GOT3 (cell line): ENCODE data around the gene IL4R.

Experiments
- DNase-seq: peaks from one replicate; lab custom pipeline; 2025; ENCODE audit warnings: mixed read lengths; lab: John Stamatoyannopoulos, UW

The IL4R gene

DNA sequence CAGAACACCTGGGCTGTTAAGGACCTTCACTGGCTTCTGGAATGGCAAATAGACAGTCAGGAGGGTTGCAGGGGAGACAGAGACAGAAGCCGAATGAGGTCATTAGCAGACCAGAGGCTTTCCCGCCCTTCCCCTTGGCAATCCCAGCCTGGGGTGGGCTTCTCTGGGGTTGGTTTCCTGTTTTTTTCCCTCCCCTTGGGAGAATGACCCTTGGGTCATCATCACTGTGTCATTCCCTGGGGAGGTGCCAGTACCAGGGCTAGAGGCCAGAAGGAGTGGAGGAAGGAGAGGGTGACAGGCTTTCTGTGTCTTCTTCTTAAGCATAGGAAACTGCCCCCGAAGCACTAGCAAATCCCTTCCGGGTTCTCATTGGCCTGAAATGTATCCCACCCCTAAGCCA, 45.3 kb downstream of the IL4R start:
- no peak for DNase-seq

DNA sequence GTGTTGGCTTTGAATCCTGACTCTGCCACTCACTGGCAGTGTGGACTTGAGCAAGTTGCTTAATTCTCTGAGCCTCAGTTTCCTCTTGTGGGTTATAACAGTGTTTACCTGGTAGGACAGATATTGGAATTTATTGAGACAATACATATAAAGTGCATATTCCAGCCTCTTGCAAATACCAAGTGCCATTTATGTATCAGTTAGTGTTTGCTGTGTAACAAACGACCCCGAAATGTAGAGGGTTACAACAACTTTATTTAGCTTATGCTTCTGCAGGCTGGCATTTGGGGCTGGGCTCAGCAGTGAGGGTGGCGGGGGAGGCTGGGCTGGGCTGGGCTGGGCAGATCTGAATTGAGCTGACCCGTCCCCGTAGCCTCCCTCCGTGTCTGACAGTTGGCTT, 45.8 kb downstream of the IL4R start:
- no peak for DNase-seq

DNA sequence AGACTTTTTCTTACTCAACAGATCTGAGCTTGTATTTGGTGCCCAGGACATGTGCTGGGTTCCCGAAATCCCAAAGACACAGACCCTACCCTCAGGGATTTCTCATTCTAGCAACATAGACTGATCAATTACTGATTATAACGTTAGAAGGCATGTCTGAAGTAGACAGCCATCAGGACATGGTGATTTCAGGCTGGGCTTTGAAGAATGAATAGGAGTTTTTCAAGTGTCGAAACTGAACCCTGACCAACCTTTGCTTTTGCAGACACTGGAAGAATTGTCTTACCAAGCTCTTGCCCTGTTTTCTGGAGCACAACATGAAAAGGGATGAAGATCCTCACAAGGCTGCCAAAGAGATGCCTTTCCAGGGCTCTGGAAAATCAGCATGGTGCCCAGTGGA, 48.2 kb downstream of the IL4R start:
- DNase-seq: no peak

DNA sequence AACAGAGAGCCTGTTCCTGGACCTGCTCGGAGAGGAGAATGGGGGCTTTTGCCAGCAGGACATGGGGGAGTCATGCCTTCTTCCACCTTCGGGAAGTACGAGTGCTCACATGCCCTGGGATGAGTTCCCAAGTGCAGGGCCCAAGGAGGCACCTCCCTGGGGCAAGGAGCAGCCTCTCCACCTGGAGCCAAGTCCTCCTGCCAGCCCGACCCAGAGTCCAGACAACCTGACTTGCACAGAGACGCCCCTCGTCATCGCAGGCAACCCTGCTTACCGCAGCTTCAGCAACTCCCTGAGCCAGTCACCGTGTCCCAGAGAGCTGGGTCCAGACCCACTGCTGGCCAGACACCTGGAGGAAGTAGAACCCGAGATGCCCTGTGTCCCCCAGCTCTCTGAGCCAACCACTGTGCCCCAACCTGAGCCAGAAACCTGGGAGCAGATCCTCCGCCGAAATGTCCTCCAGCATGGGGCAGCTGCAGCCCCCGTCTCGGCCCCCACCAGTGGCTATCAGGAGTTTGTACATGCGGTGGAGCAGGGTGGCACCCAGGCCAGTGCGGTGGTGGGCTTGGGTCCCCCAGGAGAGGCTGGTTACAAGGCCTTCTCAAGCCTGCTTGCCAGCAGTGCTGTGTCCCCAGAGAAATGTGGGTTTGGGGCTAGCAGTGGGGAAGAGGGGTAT, 48.9 kb downstream of the IL4R start:
- DNase-seq: no peak

DNA sequence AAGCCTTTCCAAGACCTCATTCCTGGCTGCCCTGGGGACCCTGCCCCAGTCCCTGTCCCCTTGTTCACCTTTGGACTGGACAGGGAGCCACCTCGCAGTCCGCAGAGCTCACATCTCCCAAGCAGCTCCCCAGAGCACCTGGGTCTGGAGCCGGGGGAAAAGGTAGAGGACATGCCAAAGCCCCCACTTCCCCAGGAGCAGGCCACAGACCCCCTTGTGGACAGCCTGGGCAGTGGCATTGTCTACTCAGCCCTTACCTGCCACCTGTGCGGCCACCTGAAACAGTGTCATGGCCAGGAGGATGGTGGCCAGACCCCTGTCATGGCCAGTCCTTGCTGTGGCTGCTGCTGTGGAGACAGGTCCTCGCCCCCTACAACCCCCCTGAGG, 49.5 kb downstream of the IL4R start:
- no peak for DNase-seq

DNA sequence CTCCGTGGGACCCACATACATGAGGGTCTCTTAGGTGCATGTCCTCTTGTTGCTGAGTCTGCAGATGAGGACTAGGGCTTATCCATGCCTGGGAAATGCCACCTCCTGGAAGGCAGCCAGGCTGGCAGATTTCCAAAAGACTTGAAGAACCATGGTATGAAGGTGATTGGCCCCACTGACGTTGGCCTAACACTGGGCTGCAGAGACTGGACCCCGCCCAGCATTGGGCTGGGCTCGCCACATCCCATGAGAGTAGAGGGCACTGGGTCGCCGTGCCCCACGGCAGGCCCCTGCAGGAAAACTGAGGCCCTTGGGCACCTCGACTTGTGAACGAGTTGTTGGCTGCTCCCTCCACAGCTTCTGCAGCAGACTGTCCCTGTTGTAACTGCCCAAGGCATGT, 50.0 kb downstream of the IL4R start:
- DNase-seq: no peak

DNA sequence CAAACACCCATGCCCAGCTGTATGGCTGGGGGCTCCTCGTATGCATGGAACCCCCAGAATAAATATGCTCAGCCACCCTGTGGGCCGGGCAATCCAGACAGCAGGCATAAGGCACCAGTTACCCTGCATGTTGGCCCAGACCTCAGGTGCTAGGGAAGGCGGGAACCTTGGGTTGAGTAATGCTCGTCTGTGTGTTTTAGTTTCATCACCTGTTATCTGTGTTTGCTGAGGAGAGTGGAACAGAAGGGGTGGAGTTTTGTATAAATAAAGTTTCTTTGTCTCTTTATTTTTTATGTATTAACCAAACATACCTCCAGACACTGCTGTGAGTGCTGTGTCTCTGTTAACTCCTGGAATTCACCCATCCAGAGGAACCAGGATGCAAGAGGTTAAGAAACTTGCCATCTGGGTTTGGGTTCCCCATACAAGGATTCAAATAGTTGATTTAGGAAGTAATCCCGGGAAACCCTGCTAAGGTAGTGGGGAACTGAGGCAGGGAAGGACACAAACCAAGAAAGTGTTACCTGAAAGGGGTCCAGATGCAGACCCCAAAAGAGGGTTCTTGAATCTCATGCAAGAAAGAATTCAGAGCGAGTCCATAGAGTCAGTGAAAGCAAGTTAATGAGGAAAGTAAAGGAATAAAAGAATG, 50.8 kb downstream of the IL4R start:
- no peak for DNase-seq

DNA sequence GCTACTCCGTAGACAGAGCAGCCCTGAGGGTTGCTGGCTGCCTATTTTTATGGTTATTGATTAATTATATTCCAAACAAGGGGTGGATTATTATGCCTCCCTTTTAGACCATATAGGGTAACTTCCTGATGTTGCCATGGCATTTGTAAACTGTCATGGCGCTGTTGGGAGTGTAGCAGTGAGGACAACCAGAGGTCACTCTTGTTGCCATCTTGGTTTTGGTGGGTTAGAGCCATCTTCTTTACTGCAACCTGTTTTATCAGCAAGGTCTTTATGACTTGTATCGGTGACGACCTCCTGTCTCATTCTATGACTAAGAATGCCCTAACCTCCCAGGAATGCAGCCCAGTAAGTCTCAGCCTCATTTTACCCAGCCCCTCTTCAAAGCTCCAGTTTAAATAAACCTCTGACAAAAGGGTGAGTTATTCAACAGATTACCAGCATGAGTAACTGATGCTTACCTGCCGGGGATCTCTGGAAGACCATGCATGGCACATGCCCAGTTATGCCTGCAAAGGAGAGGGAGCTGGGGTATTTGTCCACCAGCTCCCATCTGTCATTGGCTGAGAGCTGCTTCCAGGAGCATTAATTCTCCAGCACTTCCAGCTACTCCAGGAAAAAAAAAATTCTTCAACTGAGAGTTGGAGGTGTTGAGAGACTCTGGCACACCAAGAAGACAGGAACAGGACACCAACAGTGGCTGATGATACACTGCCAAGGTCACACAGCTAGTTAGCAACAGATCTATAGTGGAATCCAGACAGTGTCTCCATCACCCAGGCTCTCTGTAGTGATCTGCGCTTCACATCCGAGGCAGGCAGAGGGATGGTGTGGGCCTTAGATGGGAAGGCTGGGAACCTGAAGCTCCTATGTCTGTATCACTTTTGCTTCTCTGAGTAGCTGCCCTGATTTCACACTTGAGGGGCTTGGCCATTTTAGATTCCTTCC, 51.6 kb downstream of the IL4R start:
- DNase-seq: no peak

DNA sequence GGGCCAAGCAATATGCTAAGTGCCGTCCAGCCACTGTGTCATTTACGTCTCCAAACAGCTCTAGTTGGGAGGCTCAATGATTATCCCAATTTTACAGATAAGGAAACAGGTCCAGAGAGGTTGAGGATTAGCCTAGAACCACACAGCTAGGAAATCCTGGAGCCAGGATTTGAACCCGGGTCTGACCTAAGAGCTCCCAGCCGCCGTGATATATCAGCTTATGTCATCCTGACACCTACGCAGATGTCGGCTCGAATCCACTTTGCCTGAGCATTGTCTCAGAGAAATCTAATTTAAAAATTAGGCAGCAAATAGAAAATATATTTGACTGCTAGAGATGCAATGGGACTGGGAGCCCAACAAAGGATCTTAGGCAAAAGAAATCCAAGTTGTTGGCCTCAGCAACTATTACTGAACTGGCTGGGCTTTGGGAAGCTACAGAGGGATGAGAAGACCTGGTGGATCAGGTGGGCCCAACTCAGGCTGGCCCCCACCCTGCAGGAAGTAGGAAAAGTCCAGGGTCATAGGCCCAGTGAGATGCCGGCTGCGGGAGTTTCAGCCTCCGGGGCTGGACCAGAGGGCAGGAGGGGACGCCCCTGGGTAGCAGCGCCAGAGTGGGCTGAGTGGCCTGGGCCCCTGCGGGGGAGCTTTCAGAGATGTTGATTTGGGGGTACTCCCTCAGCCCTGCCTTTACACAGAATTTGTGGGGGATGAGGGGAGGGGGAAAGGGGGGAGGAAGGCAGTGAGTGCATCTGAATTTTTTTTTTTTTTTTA, 53.1 kb downstream of the IL4R start:
- DNase-seq: no peak

DNA sequence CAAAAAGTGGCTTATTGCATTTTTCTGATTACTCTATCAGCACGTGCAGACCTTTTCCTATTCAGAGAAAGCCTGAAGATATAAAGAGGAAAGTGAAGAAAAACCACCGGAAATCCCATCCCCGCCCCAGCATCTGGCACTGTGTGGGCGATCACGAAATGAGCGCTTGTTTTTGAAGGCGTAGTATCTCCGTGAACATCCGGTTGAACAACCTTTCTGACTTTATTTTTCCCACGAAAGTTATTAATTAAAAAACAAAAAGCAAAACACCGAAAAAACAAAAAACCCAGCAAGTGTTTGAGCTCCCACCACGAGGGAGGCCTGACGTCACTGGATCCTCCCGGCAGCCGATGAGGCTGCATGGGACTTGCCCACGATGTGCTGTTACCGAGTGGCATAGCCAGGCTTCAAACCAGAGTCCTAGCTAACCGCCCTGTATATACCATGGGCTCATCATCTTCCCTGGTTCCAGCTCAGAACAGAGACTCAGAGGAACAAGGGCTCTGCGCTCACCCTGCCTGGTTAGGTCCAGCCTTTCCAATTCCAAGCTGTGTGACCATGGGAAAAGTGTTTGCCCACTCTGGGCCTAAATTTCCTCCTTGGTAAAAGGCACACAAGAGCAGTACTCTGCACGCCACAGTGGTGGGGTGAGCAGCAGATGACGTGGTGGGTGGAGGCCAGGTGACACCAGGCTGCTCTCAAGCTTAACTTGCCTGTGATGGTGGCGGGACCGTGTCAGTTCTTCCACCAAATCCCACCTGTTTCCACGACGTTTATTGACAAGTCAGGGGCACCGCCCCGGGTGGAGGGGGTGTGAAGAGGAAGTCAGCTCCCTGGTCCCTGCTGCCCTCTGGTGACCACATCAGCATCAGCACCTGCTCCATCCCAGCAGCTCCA, 53.9 kb downstream of the IL4R start:
- peak; percentile 22 for DNase-seq

DNA sequence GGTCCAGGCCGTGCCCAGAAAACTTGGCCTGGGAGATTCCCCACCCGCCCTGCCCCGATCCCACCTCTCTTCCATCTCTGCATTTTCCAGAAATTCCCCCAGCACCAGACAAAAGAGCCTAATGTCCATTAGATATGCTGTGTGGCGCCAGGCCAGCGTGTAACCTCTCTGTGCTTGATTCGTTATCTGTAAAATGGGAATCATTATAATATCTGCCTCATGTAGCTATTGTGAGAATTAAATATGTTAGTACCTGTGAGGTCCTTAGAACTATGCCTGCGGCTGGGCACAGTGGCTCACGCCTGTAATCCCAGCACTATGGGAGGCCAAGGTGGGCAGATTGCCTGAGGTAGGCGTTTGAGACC, 54.6 kb downstream of the IL4R start:
- DNase-seq: no peak

DNA sequence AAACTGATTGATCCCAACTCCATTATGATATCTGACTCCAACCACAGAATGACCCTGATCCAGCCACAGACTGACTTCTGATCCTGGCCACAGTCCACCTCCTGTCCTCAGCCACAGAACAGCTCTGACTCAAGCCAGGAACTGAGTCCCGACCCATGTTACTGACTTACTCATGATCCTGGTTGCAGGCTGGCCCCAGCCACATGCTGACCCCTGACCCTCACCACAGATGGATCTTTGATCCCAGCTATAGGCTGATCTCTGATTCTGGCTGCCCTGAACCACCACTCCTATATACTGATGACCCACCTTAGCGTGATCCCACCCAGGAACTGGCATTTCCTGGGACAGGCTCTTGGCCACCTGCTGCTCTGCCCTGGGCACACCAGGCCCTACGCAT, 56.0 kb downstream of the IL4R start:
- no peak for DNase-seq

DNA sequence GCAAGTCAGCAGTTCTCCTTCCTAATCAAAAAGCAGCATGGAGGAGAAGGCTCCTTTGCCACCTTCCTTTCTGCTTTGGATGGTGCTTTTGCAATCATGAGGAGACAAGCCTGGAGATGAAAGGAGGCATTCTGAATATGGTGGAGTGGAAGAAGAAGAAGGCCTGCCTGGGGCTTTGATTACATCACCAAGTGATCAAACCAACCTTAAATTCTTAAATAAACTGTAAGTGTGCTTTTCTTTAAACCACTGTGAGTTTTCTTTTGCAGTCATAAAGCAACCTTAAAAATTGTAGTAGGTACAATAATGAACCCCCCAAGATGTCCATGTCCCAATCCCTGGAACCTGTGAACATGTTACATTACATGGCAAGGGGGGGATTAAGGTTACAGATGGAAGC, 56.5 kb downstream of the IL4R start:
- DNase-seq: no peak

DNA sequence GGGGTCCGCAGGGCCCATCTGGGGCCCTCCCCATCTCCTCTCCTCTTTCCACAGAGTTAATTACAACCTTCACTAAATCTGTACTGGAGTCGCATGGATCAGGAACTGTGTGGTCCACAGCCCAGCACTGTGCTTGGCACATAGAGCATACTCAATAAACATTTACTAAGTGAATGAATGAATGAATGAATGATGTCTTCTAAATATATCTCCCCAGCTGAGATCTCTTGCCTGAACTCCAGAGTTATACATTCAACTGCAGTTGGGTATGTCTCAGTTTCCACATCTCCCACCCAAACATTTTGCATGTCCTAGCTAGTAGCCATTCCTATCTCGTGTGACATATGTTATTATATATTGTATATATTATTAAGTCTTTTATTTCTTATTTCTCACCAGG, 59.5 kb downstream of the IL4R start:
- DNase-seq: no peak

DNA sequence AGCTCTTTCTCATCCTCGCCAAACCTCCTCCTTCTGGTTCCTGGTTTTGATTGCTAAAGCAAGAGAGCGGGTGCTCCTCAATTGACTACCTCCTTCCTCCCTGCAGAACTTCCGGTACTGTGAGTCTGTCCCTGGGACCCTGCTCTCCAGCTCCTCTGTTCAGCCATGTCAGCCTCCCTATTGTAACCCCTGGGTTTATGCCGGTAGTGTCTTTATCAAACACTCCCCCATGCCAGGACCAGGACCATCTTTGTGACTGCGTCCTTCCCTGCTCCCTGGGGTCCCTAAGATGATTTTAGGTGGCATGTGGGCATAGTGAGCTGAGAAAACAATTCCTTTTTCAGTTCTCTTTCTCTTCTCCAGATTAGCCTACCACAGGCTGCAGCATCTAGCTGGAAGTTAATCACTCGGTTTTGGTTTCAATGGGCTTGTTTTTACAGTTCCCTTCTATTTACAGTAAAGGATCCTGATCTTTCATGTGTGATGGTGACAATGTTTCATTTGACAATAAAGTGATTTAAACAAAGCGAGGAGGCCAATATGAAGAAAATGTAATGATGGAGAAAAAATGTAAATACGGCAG, 60.5 kb downstream of the IL4R start:
- no peak for DNase-seq

DNA sequence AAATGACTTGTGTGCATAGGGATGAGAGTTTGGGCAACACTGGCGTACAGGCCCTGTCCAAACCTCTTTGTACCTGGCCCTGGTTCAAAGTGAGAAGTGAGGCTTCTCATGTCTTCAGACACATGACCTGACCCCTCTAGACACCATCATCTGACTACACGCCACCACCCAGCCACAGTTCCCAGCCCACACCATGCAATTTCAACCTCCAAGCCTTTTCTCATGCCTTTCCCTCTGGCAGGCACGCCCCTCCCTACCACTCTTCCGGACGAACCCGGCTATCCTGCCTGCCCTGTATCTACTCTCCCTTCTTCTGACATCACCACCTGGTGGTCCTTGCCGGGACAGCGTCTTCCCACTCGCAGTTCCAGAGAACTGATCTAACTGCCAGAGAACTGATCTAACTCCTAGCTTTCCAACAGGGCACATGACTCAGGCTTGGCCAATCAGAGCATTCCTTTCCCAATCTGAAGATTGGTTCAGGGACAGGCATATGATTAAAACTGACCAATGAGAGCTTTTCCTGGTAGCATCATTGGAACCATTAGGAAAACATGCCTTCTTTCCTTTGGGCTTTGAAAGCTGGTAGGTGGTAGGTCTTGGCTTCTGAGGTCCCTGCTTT, 61.1 kb downstream of the IL4R start:
- peak; percentile 24 for DNase-seq

DNA sequence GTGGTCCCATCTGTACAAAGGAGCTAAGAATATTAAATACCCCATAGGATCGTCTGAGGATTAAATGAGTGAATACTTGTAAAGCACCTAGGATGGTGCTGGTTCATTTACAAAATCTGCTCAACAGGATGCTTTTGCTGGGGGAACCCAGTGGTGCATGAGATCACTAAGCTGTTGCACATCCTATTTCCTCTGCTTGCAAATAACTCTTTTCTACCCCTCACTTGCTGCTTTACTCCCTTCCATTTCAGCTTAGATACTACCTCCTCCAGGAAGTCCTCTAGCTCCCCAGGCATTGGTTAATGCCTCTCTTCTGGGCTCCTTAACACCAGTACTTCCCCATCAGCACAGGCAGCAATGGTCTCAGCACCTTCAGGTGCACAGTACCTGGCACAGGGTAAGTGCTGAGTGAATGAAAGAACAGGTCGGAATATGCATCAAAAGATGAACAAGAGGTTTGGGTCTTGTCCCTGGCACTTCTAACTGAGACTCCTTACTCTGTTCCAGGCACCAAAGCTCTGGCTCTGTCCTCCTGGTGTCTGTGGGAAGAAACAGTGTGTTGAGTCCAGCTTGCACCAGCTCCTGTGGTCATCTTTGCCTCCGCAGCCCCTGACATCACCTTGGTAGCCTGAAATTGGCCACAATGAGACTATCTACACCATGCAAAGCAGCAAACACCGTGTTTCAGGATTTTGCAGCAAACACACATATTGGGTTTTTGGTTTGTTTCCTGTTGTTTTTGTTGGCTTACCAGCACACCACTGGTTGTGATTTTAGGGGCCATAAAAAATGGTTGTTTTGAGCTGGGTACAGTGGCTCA, 64.1 kb downstream of the IL4R start:
- DNase-seq: no peak

DNA sequence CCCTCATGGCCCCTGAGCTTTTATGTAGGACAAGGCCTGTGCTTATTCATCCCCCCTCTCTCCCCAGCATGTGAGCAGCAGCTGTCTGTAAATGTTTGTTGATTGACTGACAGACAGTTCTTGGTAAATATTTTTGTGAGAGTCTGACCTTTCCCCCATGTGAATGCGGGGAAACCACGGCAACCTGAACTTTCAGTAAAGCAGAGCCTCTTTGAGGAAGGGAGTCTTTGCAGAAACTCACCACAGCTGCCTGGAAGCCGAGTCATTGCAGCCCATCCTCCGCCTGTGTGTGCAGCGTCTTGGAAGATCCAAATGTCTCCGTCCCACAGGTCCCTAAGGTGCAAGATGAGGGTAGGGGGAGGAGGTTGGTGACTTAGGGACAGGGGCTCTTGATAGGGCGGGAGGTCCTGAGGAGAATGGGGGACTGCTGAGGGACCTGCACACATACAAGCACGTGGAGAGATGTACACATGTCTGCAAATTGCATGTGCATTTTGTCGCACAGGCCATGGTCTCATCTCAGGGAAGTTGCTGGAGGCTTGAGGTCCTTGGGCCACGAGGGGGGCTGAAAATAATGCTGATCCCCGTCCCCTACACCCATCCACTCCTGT, 65.2 kb downstream of the IL4R start:
- no peak for DNase-seq

DNA sequence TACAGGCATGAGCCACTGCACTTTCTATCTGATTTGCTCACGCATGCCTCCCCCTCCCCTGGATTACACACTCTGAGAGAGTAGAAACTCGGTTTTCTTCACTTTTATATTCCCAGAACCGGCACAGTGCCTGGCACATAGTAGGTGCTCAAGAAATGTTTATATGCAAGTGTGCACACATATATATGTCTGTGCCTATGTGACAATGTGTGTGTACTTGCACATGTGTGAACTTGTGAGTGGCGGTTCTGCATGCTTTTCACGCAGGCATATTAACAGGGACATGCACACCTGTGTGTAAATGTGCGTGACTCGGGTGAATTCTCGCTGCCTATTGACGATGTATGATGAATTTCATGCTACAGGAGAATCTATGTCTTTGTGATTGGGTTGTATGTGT, 66.1 kb downstream of the IL4R start:
- no peak for DNase-seq
